Common myeloid progenitor, CD34-positive (primary cell): ENCODE results near the gene NBL1.
A peak's percentile ranks its signal among the peaks of the same experiment; 100 is the strongest.

Experiments used
- CTCF ChIA-PET: fragments of 350-600 bp; sonication (Branson Sonifier 250); formaldehyde crosslinking; loops from one replicate; lab custom pipeline; 2021; ENCODE audit warnings: antibody characterized with exemption; lab: Charles Lee
- POLR2A ChIA-PET: fragments of 350-600 bp; sonication (Branson Sonifier 250); formaldehyde crosslinking; loops from one replicate; lab custom pipeline; 2021; ENCODE audit warnings: antibody characterized with exemption; lab: Charles Lee
- DNase-seq, 3 donors: peaks; one replicate each; pipeline versions ENCODE4 v3.0.0 to v3.0.0-alpha.2; 2013
- H3K27ac ChIP-seq, 2 experiments: 1 replicate in 1 of 2; 2 replicates in 1 of 2; pipeline ENCODE4 v1.7.0; 2013; ENCODE audit warnings: inconsistent platforms in 2 of 2, low read length in 2 of 2, mild to moderate bottlenecking in 2 of 2, low read depth in 1 of 2, moderate library complexity in 1 of 2; ENCODE audit not compliant: severe bottlenecking in 2 of 2, insufficient read depth in 1 of 2, poor library complexity in 1 of 2
- H3K27me3 ChIP-seq, 5 experiments: replicated peaks in 2 of 5; 1 replicate in 3 of 5; 2 replicates in 2 of 5; pipeline versions ENCODE4 v1.6.1 to v1.7.0; 2013; ENCODE audit warnings: low read length in 4 of 5, mild to moderate bottlenecking in 2 of 5, moderate library complexity in 2 of 5, inconsistent platforms in 1 of 5; ENCODE audit not compliant: insufficient read depth in 5 of 5, control insufficient read depth in 4 of 5
- H3K36me3 ChIP-seq, 4 experiments: 1 replicate in 2 of 4; 2 replicates in 2 of 4; pipeline versions ENCODE4 v1.6.1 to v1.7.0; 2013; ENCODE audit warnings: low read length in 3 of 4, control low read depth in 1 of 4, mild to moderate bottlenecking in 1 of 4; ENCODE audit not compliant: control insufficient read depth in 4 of 4, insufficient read depth in 4 of 4
- H3K4me1 ChIP-seq, 4 experiments: 1 replicate in 3 of 4; 2 replicates in 1 of 4; pipeline versions ENCODE4 v1.6.1 to v1.7.1; 2013; ENCODE audit warnings: low read length in 3 of 4, mild to moderate bottlenecking in 3 of 4, control low read depth in 1 of 4, inconsistent platforms in 1 of 4, moderate library complexity in 1 of 4; ENCODE audit not compliant: control insufficient read depth in 4 of 4, insufficient read depth in 4 of 4; ENCODE audit errors: control extremely low read depth in 1 of 4
- H3K4me3 ChIP-seq, 7 experiments: 1 replicate in 4 of 7; 2 replicates in 3 of 7; pipeline versions ENCODE4 v1.5.1 to v1.7.0; 2013; ENCODE audit warnings: mild to moderate bottlenecking in 7 of 7, low read length in 6 of 7, moderate library complexity in 6 of 7, inconsistent platforms in 2 of 7, low read depth in 2 of 7, control low read depth in 1 of 7; ENCODE audit not compliant: insufficient read depth in 4 of 7, control insufficient read depth in 1 of 7; ENCODE audit errors: extremely low read depth in 1 of 7
- H3K9me3 ChIP-seq, 5 experiments: 1 replicate in 4 of 5; 2 replicates in 1 of 5; pipeline versions ENCODE4 v1.6.1 to v1.7.1; 2013; ENCODE audit warnings: low read length in 4 of 5, mild to moderate bottlenecking in 2 of 5, inconsistent platforms in 1 of 5, low read depth in 1 of 5, moderate library complexity in 1 of 5; ENCODE audit not compliant: control insufficient read depth in 4 of 5, insufficient read depth in 2 of 5; ENCODE audit errors: control extremely low read depth in 1 of 5
- WGBS: methylation state at CpG from one replicate; pipeline ENCODE4 v1.1.5; 2013; ENCODE audit not compliant: insufficient coverage; 5-methylcytosine and 5-hydroxymethylcytosine counted together

Gene NBL1

GRCh38 chr1:19613171-19613703, 30.9 kb upstream of the NBL1 start:
- peak in 2 of 3 donors; percentile 56 to 82 for DNase-seq
- Histone ChIP-seq H3K9me3 (no peaks in the 10 kb centered on the region), H3K4me1 (peaks cover 5 to 13% (median 11%) of the 10 kb centered on the region in 4 experiments), H3K4me3 (peak overlapping the region in 1 of 7 experiments; percentile 37), H3K36me3 (peaks cover 0 to 15% (median 4%) of the 10 kb centered on the region in 4 experiments), H3K27ac (no peak overlapping the region), H3K27me3 (no peaks in the 10 kb centered on the region)
- ChIA-PET CTCF (interaction anchor here (0.8 to 2.3 kb wide), 4 partner anchors 11 to 31 kb away, joined by 3 to 5 read pairs (median 4); no protein-coding TSS in a partner anchor), POLR2A (interaction anchor here (0.9 to 1.6 kb wide), 3 partner anchors 15 to 33 kb away, joined by 3 to 7 read pairs (median 4); a partner anchor contains a TSS)
- WGBS: 23% methylated on average over 7 of the region's 7 CpGs

- Histone ChIP-seq H3K27ac (no peak overlapping the region), H3K27me3 (no peaks in the 10 kb centered on the region), H3K4me3 (no peak overlapping the region), H3K9me3 (no peaks in the 10 kb centered on the region), H3K36me3 (peaks cover 0 to 15% (median 4%) of the 10 kb centered on the region in 4 experiments), H3K4me1 (peaks cover 5 to 13% (median 11%) of the 10 kb centered on the region in 4 experiments)
- CTCF ChIA-PET: interaction anchor here (1.6 to 1.7 kb wide), 2 partner anchors 8 to 33 kb away, joined by 3 to 4 read pairs; no protein-coding TSS in a partner anchor
- DNase-seq: no peak
- POLR2A ChIA-PET: no interaction called here
- 100% methylated on average over 2 of the region's 6 CpGs for WGBS
Measured at GRCh38 chr1:19615438-19615837, 28.7 kb upstream of the NBL1 start.

- Histone ChIP-seq H3K4me1 (peaks cover 5 to 13% (median 11%) of the 10 kb centered on the region in 4 experiments), H3K9me3 (no peaks in the 10 kb centered on the region), H3K36me3 (peaks cover 0 to 15% (median 4%) of the 10 kb centered on the region in 4 experiments), H3K27ac (no peak overlapping the region), H3K4me3 (no peak overlapping the region), H3K27me3 (no peaks in the 10 kb centered on the region)
- ChIA-PET POLR2A (interaction anchor here (1.8 kb wide), 1 partner anchor 19 kb away, joined by 5 read pairs; no protein-coding TSS in a partner anchor), CTCF (interaction anchor here (1.3 kb wide), 1 partner anchor 10 kb away, joined by 3 read pairs; no protein-coding TSS in a partner anchor)
- WGBS: 71% methylated on average over 1 of the region's 2 CpGs
- DNase-seq: no peak
Measured at GRCh38 chr1:19616489-19616888, 27.6 kb upstream of the NBL1 start.

GRCh38 chr1:19617376-19617775, 26.7 kb upstream of the NBL1 start:
- 100% methylated on average over 1 of the region's 3 CpGs for WGBS

GRCh38 chr1:19618428-19618827, 25.7 kb upstream of the NBL1 start:
- peaks cover 0 to 16% (median 4%) of the 10 kb centered on the region in 4 experiments for H3K36me3 ChIP-seq
- H3K4me3 ChIP-seq: no peak overlapping the region
- no peaks in the 10 kb centered on the region for H3K27me3 ChIP-seq
- ChIA-PET CTCF (interaction anchor here (0.9 to 1.4 kb wide), 4 partner anchors 9 to 44 kb away, joined by 3 to 6 read pairs (median 3); no protein-coding TSS in a partner anchor), POLR2A (no interaction called here)
- H3K9me3 ChIP-seq: no peaks in the 10 kb centered on the region
- 100% methylated on average over 1 of the region's 3 CpGs for WGBS
- H3K27ac ChIP-seq: no peak overlapping the region
- H3K4me1 ChIP-seq: peaks cover 0 to 3% (median under 1%) of the 10 kb centered on the region in 4 experiments
- no peak for DNase-seq

More at GRCh38 chr1:19617376-19617775, 26.7 kb upstream of the NBL1 start:
- Histone ChIP-seq H3K4me1 (peaks cover 5 to 13% (median 10%) of the 10 kb centered on the region in 4 experiments), H3K27ac (no peak overlapping the region), H3K27me3 (no peaks in the 10 kb centered on the region), H3K4me3 (no peak overlapping the region), H3K9me3 (no peaks in the 10 kb centered on the region), H3K36me3 (peaks cover 0 to 15% (median 4%) of the 10 kb centered on the region in 4 experiments)
- POLR2A ChIA-PET: interaction anchor here (1.8 kb wide), 1 partner anchor 20 kb away, joined by 5 read pairs; no protein-coding TSS in a partner anchor
- no peak for DNase-seq
- CTCF ChIA-PET: interaction anchor here (0.6 to 1.4 kb wide), 4 partner anchors 11 to 781 kb away, joined by 3 to 6 read pairs (median 3); no protein-coding TSS in a partner anchor

GRCh38 chr1:19619697-19620384, 24.3 kb upstream of the NBL1 start:
- no peaks in the 10 kb centered on the region for H3K4me1 ChIP-seq
- WGBS: 100% methylated on average over 1 of the region's 3 CpGs
- no peaks in the 10 kb centered on the region for H3K27me3 ChIP-seq
- H3K4me3 ChIP-seq: no peak overlapping the region
- ChIA-PET POLR2A (no interaction called here), CTCF (interaction anchor here (1.2 to 1.4 kb wide), 3 partner anchors 9 to 11 kb away, joined by 3 to 4 read pairs (median 4); no protein-coding TSS in a partner anchor)
- H3K27ac ChIP-seq: no peak overlapping the region
- no peaks in the 10 kb centered on the region for H3K9me3 ChIP-seq
- no peak for DNase-seq
- peaks cover 5 to 24% (median 11%) of the 10 kb centered on the region in 4 experiments for H3K36me3 ChIP-seq
